GM19035 (cell line): ENCODE results near the gene HEPACAM.

Experiments used
- ATAC-seq: cut with Tn5 transposase; IDR thresholded peaks from one replicate; pipeline ENCODE4 v1.9.1; 2021; ENCODE audit not compliant: unreplicated experiment

Gene HEPACAM

DNA sequence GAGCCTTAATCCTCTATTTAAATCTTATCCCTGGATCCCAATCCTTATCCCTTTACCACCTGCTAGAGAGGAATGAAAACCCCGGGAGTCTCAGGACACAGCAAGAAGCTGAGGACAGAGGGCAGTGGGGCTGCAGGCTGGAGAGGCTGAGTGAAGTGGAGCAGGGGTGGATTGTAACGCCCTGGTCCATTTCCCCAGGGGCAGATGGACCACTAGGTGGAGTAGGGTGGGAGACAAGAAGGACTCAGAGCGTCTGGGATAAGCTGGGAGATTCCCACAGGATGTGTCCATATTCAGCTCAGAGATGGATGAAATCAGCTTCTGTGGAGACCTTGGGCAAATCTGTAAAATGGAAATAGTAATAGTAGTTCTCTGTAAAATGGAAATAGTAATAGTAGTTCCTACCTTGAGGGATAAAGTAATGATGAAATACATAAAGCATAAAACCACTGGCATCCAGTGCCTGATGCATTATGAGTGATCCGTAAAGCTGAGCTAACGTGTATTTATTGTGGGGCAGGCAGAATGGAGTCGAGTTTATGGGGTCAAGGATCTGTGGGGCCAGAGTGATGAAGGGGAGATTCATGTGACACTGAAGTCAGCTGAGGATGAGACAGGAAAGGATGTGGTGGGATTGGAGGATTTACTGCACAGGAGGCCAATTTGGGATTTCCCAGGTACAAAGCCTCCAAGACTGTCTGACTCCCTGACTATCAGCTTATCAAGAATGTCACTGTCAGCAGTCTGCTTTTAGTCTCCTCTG lies 36.3 kb downstream of the HEPACAM start:
- no peak for ATAC-seq

DNA sequence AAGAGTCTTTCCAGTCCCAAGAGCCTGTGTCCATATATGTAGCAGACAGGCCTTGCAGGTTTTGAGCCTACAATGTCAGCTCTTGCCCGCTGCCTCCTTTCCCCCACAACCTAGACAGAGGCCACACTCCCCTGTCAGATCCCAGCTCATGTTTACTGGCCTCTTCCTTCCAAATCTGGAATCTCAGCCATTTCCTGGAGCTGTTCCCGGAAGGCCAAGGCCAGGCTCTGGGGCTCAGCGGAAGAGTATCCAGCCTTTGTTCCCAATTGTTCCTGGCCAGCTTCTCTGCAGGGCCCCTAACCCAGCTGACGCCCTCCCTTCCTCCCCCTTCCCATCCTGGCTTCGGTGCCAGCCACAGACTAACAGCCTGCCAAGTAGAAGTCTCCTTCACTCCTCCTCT lies 37.1 kb downstream of the HEPACAM start:
- no peak for ATAC-seq

DNA sequence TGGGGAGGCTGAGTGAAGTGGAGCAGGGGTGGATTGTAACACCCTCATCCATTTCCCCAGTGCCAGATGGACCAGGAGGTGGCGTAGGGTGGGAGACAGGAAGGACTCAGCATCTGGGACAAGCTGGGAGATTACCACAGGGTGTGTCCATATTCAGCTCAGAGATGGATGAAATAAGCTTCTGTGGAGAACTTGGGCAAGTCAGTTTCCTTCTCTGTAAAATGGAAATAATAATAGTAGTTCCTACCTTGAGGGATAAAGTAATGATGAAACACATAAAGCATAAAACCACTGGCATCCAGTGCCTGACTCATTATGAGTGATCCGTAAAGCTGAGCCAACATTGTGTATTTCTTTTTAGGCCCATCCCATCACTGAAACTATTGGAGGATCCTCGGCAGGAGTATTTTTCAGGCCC lies 37.6 kb downstream of the HEPACAM start:
- ATAC-seq: no peak

DNA sequence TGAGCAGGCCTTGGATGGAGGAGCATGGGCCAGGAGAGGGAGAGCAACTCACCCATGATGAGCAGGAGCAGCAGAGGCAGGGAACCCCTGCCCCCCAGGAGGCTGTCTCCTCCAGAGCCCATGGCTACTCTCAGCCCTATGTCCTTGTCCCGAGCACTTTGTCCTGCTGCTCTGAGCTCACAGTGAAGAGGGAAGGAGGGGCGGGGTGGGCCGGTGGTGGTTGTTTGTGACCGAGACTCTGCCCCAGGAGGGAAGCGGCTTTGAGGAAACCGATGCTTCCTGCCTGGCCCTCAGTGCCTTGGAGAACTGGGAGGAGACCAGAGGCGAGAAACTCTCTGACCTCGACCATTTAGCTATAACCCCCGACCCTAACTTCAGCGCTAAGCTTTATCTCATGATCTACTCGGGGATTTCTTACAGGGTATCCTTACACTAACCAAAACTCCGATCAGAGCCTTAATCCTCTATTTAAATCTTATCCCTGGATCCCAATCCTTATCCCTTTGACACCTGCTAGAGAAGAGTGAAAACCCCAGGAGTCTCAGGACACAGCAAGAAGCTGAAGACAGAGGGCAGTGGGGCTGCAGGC lies 38.1 kb downstream of the HEPACAM start, which contains the start of gene ROBO4:
Gene ROBO4 (minus strand): TSS at position 192 of the 589 bp plus-strand sequence. CDS start 70 bp downstream, at position 122.
- ATAC-seq: no peak

DNA sequence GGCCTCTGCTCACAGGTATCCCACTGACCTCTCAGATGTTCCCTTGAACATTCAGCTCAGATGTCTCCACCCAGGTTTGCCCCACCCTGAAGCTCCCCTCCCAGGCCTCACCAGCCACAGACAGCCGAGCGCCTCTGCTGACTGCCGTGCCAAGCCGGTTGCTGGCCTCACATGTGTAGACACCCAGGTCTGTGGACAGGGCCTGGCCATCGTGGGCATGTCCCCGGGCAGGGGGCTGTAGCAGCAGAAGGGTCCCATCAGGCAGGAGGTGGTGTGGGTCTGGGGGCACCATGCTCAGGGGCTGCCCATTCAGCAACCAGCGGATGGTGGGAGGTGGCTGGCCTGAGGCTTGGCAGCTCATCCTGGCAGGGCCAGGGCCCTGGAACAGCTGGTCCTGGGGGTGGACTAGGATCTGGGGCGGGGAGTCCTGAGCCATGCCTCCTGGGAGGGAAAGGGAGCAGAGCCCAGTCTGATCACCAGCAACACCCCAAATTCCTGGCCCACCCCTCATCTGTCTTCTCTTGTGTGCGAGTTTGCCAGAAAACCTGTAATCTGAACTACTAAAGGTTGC lies 38.9 kb downstream of the HEPACAM start:
- ATAC-seq: no peak

DNA sequence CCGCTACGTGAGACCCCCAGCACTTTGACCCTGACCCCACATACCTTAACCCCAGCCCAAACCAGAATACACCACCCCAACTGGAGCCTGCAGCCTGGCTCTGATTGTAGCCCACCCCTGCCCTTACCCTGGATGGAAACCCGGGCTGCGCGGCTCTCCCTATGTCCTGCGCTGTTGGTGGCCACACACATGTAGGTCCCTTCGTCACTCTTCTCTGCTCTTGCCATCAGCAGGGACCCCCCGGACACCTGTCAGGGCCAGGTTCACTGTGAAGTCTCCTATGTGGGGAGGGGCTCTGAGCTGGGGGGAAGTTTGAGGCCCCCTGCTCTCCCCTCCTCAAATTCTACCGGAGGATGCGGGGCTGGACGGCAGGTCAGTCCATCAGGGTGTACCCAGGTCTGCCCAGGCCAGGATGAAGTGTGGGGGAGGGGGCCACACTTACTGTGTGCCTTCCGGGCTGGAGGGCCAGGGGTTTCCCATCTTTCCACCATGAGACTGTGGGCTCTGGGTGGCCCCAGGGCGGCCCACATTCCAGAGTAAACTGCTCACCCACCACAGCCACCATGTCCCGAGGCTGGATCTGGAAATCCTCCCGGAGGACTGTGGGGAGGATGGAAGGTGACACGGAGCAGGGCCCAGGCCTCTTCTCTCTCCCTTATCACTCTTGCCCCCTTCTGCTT lies 39.6 kb downstream of the HEPACAM start:
- no peak for ATAC-seq

DNA sequence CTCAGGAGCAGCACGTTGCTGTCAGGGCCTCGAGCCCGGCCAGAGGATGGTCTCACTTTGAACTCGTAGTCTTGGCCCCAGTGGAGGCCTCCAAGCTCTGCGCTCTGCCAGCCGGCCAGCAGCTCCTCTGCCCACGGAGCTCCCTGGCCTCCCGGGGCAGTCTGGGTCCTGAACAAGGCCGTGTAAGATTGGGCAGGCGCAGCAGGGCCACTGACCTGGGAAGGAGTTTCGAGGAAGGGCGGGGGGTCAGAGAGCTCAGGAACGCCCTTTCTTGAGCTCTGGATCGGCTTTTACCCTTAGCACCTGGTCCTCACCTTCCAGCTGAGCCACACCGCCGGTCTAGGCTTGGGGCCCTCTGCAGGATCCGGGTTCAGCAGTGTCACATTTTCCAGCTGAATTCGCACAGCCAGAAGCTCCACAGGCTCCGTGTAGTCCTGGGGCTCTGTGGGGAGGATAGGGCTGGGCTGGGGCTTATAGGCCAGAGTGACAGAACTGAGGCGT lies 40.3 kb downstream of the HEPACAM start:
- ATAC-seq: no peak

DNA sequence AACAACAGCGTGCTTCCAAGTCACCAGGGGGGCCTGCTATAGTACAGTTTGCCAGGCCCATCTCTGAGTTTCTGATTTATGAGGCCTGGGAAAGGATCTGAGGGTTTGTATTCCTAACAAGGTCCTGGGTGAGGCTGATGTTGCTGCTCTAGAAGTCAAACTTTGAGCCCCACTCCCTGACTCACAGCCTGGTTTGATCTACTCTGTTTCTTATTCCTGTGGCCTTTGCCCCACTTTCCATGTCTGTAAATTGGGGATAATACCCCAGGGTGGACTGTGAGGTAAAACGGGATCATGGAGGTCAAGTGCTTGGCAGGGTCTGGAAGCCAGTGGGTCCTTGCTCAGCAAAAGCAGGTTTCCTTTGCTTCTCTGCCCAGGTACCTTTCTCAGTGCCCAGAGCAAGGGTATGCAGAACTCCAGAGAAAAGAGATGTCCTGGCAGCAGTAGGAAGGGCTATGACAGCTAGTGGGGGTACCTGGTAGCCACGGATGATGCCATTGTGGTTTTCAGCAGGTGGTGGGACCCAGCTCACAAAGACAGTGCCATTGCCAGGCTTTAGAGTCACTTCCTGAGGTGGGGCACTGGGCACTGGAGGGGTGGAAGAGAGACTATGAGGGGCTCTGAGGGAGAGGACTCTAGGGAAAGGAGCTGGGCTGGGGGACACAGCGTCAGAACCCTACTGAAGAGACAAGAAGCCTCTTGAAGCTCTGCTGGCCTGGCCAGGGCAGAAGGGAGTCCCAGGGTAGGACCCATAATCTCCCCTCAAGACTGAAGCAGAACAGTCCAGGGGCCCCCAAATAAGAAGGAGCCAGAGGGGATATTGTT lies 41.0 kb downstream of the HEPACAM start:
- no peak for ATAC-seq

DNA sequence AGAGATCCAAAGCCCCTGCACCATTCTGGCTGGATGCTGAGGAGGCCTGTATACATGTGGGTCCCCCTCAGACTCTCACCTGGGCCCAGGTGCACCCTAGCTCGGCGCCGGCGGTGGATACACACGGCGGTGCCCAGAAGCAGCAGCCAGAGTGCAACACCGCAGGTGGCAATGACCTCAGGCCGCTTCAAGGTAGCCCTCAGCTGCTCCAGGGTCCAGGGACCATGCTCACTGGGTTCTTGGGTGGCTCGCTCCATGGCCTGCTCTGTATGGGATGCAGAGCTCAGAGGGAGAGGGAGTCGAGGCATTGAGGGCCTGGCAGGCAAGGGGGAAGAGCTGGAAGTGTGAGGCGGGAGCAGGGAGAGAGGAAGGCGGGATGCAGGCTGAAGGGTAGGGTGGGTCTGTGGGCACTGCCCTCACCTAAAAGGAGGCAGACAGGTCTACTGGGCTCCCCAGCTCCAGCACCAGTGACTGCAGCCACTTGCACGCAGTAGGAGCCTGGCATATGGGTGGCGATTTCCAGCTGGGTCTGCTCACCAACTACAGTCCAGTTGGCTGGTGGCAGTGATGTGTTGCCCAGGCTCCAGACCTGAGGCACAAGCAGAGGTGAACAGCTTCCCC lies 42.0 kb downstream of the HEPACAM start:
- no peak for ATAC-seq

DNA sequence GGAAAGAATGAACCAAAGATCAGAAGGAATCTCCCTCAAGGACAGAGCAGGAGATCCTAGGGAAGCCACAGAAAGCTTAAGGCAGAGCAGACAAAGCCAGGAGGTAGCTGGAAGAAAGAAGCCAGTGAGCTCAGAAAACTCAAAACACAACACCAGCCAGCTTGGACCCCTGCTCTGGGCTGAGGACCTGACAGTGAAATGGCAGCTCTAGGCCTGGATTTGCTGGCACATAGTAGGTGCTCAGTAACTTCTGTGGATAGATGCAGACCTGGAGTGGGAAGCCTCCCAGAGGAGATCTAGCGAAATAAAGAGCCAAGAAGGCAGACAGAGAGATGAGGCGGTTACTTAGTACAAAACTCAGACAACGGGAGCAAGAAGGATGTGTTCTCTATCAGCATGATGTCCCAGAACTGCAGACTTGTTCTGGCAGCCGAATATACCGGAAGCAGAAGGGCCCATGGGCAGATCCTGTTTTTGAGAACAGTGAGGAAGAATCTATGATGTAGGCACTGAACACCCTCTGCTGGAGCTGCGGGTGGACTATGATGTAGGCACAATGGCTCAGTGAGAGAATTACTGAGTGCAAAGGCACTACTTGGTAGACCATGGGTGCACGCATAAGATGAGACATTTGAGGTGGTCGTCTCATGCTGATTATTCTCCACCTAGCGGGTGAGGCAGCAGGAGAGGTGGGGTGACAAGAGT lies 42.9 kb downstream of the HEPACAM start:
- ATAC-seq: no peak

DNA sequence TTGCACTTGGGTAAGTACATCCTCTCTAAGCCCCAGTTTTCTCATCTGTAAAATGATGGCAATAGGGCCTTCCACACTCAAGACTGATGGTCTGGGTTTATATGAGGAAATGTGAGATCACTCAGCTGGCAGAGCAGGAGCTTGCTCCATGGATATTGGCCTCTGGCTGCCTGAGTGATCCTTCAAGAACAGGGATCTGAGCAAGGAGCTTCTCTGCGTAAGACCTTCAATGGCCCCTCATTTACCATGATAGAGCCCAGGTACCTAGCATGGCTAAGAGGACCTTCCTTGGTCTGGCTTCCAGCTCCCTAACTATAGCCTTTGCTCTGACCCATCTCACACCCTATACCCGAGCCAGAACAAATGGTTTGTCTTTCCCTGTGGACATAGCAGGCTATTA lies 43.7 kb downstream of the HEPACAM start:
- ATAC-seq: no peak

DNA sequence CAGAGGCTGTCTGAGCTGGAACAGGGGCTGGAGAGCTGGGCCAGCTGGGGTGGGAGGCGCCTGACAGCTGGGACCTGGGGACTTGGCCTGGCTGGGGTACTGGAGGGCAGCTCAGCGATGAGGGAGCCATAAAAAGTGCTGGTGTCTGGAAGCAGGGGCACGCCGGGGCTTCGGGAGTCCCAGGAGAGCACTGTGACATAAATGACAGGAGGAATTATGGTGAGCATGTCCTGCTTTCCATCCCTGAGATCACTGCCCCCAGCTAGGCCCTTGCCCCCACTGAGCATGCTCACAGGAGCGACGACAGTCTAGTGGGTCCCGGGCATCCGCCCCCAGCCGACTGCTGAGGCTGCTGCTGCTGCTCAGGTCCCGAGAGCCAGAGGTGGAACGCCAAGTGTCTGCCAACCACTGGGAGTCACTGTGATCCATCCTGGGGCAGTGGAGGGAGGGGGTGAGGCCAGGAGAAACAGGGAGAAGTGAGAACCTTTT lies 44.4 kb downstream of the HEPACAM start:
- no peak for ATAC-seq

DNA sequence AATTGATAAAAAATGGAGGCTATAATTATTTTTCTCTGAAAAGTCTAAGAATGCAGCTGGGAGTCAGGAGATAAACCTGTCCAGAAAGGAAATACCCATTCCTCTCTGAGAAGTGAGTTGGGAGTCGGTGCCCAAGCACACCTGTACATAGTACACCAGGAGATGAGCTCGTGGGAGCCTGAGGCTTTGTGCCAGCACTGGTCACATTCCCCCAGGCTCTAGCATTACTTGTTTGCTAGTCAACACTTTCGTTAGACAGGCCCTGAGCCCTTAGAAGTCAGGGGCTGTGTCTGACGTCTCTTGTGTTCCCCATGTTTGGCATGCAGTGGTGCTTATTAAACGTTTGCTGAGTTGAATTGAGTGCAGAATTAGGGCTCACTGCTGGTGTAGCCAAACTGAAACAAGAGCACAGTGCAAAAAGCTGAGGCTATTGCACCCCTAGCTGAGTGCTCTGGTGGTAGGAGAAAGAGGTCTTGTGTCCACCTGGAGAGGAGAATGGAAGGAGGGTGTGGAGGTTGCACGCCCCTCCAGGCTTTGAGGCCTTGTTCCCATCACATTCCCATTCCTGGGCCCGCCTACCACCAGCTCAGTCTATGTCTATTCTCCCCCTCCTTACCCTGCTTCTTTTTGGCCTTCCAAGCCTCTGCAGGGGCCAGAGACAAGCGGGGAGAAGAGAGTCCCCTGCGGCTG lies 45.0 kb downstream of the HEPACAM start:
- no peak for ATAC-seq

DNA sequence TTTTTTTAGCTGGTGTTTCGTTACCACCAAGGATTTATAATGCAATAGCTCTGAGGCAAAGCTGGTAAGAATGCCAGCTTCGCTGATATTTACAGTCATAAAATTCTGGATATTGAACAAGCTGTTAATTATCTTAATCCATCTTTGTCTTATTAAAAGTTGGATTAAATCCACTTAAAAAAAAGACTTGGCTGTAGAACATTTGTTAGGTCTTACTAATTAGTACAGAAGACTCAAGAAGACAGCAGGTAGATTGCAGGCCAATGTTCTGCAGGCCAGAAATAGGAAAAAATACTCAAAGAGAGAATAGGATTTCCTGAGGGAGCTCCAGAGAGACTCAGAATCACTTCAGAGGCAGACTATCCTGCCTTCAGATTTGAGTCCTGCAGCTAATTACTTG lies 45.7 kb downstream of the HEPACAM start:
- no peak for ATAC-seq

DNA sequence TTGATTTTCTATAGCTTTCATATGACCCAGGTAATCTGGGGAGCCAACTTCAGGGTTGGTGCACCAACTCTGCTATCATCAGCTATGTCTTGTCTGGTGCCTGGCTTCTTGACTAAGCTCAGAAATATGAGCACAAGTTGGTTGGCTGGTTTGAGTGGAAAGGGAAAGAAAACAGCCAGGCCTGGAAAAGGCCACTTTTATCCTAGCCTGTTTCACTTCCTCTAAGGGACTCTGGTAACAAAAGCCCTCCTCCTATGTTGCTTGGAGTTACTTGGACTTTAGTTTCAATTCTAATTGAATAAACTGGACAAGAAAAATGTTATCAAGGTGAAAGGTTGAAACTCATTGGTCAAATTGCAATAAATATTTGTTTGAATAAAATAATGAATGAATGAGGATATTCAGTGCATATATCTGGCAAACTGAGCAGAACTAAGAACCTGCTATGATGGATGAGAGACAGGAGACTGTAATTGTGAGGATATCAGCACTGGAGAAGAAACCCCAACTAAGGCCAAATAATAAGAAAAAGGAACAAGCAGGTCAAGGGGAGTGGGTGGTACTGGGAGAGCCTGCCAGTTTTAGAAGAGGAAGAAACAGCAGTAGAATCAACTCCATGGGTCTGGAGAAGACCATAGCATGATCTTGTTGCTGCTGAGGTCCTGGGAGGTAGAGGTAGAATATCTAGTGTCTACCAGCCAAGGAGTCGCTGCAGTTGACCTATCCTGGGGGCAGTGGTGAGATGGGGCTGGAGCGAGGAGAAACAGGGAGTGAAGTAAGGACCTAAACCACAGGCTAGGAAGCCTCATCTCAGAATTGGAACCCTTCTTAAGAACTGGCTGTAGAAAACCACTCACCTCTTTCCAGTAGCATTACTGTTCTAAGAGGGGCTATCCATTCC lies 46.4 kb downstream of the HEPACAM start:
- ATAC-seq: no peak

DNA sequence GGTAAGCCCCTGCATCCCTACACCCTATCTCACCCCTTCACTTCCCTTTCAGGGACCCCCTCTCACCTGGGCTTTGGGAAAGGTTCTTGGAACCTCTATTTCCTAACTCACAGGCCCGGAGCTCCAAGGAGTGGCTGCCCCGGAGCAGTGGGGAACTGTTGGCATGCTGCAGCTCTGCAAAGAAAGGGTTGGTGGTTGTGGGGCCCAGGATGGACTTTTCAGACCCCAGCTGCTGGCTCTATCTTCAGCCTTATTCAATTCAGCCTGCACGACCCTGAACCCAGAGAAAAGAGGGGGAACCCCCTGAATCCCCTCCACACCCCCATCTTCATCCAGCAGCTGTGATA lies 48.2 kb downstream of the HEPACAM start:
- ATAC-seq: no peak

DNA sequence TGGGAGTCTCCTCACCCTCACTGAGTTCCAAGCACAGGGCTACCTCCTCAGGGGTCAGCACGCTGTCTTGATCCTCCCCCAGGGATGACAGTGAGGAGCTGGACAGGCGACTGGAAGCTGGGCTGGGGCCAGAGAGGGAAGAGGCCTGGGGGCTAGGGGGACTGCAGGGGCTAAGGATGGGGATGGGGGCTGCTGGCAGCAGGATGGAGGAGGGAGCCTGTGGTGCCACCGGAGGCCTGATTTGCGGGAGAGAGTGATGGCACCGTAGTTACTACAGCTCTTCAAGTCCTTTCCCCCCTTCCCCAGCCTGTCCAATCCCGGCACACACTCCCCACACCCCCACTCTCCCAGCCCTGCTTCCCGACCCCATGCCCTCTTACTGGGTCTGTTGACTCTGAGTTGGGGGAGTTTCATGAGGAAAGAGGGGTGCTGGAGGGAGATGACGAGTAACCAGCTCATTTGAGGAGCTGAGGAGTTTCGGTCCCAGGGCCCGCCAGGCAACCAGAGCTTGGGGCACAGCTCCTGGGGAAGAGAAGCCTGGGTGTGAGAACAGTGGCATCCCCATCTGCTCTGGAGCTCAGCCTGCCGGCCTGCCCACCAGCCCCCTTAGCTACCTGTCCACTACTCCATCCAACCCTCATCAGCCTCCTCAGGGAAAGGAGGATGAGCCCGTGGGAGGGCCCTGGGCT lies 48.7 kb downstream of the HEPACAM start:
- ATAC-seq: no peak
